ENCODE data around the gene HOXB8. TPM values are rescaled to one million over a fixed set of nuclear protein-coding genes. Genes with fewer than 3 reads are reported as not detected.

HOXB8 gene
- total RNA-seq: under 1 TPM; 0.32 to 0.39 TPM
- 1 to 10 TPM in 2 of 6 donors, under 1 TPM in 4; 0.34 to 1.6 (median 0.85) TPM for polyA plus RNA-seq (ENCODE audit: insufficient read length in 6 of 6)
- long read RNA-seq, donor 1, partial matches to known transcripts: 0 of 2 reads
- long read RNA-seq, donor 1, other reads (novel, unspliced or antisense): 0 of 2 reads
- long read RNA-seq, donor 2, partial matches to known transcripts: 0 of 1 reads
- long read RNA-seq, donor 2, other reads (novel, unspliced or antisense): 0 of 1 reads
- long read RNA-seq, donor 3, partial matches to known transcripts: 0 of 1 reads
- long read RNA-seq, donor 3, other reads (novel, unspliced or antisense): 0 of 1 reads
- long read RNA-seq, donor 4: 0 reads
- long read RNA-seq, donor 5: 0 reads
- long read RNA-seq, donor 6: 0 reads
- long read RNA-seq, donor 7: 0 reads
- long read RNA-seq, donor 8: 0 reads
- long read RNA-seq, donor 9: 0 reads
- long read RNA-seq, donor 10: 0 reads
- long read RNA-seq, donor 11: 0 reads
- long read RNA-seq, donor 12, partial matches to known transcripts: 0 of 1 reads
- long read RNA-seq, donor 12, other reads (novel, unspliced or antisense): 0 of 1 reads

DNA sequence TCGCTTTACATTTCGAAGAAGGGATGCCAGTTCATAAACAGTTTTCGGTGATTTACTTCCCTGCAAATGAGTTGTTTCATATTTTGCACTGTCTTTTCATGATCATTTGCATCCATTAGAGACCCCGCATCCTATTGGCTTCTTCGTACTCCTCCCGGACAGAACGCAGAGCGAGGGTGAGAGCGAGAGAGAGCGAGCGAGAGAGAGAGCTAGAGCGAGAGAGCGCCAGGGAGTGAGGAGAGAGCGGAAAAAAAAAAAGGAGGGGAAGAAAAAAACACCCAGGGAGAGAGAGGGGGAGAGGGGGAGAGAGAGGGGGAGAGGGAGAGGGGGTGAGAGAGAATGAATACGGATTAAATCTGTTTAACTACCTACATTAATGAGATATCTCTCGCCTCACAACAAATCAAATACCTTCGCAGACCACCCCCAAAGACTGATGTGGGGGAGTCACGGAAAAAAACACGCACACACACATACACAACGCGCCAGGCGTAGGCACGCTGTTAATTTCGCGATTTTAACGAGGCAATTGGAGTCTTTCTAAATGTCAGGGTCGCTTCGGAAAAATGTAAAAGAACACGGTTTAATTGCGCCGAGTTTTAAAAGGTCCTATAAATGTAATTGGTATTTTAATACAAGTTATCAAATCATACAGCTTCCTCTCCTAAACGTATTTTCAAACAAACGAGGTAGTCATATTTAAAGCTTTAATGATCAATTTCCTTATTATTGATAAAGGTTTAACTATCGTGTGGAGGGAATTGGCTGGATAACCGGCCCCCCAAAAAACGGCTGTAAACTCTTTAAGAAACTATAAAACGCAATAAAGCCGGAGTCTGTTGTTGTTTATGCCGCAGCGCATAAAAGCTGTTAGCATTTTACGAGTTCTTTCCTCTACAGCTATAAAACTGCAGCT is at the start of gene HOXB8:
TSS of gene HOXB8 (minus strand) at position 246 of the 916 bp plus-strand sequence. CDS start 588 bp downstream, outside the sequence.
- Histone ChIP-seq H3K36me3 (no peaks in the 10 kb centered on the region), H3K27ac (no peak within 1 kb of the TSS), H3K4me3 (no peak within 1 kb of the TSS), H3K4me1 (peaks cover 0 to 52% of the 10 kb centered on the region in 2 donors), H3K27me3 (peaks cover 88 to 100% of the 10 kb centered on the region in 2 donors), H3K9me3 (no peaks in the 10 kb centered on the region)
- intact Hi-C loops (cut with DNase I): no loop called here
- ATAC-seq (no peak), DNase-seq (no peak)
- TF ChIP-seq, protein P1, sequence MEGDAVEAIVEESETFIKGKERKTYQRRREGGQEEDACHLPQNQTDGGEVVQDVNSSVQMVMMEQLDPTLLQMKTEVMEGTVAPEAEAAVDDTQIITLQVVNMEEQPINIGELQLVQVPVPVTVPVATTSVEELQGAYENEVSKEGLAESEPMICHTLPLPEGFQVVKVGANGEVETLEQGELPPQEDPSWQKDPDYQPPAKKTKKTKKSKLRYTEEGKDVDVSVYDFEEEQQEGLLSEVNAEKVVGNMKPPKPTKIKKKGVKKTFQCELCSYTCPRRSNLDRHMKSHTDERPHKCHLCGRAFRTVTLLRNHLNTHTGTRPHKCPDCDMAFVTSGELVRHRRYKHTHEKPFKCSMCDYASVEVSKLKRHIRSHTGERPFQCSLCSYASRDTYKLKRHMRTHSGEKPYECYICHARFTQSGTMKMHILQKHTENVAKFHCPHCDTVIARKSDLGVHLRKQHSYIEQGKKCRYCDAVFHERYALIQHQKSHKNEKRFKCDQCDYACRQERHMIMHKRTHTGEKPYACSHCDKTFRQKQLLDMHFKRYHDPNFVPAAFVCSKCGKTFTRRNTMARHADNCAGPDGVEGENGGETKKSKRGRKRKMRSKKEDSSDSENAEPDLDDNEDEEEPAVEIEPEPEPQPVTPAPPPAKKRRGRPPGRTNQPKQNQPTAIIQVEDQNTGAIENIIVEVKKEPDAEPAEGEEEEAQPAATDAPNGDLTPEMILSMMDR (IDR thresholded peaks at IDR 0.05): no peak

DNA sequence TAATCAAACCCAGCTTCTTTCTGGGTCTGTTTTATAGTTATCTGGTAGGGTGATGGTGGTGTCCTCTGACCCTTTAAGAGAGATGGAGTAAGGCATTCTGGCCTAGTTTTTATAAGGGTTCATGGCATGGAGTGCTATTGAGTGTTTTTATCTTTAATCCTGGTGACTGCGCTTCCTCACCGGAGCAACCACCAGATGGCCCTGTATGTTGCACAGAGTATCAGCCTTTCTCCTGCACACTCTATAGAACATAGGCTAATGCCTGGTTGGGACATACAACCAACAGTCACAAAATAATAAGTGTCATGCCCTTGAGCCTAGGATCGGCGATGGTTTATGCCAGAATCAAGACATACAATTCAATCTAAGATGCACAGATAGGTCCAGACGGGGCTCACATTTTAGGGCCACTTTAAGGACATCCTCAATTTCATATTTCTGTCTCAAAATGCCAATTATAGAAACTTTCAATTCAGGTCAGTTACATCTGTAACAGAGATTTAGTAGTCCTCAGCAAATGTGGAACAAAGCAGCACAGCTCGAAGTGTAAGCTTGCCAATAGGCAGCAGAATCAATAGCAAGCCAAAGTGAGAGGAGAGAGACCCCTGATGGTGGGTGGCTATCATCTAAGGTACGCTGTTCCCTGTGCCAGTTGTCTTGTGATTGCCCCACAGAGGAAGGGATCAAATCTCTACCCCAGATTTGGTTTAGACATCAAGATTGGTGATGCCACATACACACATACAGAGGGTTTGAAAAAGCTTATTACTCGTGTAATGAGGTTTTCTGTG is 48.2 kb upstream of the HOXB8 start:
- Histone ChIP-seq H3K27ac (no peak overlapping the region), H3K4me1 (no peaks in the 10 kb centered on the region), H3K27me3 (peaks cover 0 to 88% of the 10 kb centered on the region in 2 donors), H3K36me3 (no peaks in the 10 kb centered on the region), H3K4me3 (no peak overlapping the region), H3K9me3 (no peaks in the 10 kb centered on the region)
- ATAC-seq (no peak), DNase-seq (no peak)
- intact Hi-C loops (cut with DNase I): no loop called here
- TF ChIP-seq, protein P1 (IDR thresholded peaks at IDR 0.05): no peak

DNA sequence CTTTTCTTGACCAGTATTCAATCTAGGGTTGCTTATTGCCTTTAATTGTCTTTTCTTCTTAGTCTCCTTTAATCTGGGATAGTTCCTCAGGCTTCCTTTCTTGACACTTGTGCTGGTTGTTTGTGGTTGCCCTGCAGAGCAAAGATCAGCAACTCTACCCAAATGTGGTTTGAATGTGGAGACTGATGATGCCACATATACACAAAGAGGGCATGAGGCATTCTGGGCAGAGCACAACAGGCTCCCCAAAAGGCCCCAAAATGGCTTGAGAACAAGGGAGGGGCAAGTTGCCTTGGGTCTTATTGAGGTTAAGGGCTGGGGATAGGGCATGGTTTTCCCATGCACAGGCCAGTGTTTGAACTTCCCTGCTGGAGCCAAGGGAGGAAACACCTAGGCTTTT is 40.8 kb upstream of the HOXB8 start:
- TF ChIP-seq, protein P1 (IDR thresholded peaks at IDR 0.05): no peak
- DNase-seq: no peak
- ATAC-seq: no peak
- H3K27ac ChIP-seq: no peak overlapping the region
- no peaks in the 10 kb centered on the region for H3K4me1 ChIP-seq
- H3K36me3 ChIP-seq: no peaks in the 10 kb centered on the region
- intact Hi-C loops (cut with DNase I): no loop called here
- no peaks in the 10 kb centered on the region for H3K9me3 ChIP-seq
- H3K27me3 ChIP-seq: peaks cover 0 to 63% of the 10 kb centered on the region in 2 donors
- H3K4me3 ChIP-seq: no peak overlapping the region

DNA sequence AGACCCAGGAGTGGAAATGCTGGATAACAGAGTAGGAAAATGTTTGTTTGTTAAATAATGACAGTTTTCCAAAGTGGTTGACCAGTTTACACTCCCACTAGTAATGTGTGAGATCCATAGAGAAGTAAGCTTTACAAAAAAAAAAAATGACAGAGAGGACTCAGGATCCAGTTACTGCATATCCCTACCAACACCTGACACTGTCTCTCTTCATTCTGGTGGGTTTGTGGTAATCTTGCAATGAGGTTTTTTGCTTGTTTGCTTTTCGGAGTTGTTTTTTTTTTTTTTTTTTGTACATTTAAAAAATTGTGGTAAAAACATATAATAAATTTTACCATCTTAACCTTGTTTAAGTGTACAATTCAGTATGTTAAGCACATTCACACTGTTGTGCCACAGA is 34.6 kb upstream of the HOXB8 start:
- Histone ChIP-seq H3K27ac (no peak overlapping the region), H3K4me1 (peaks cover 0 to 14% of the 10 kb centered on the region in 2 donors), H3K27me3 (peaks cover 49 to 93% of the 10 kb centered on the region in 2 donors), H3K36me3 (no peaks in the 10 kb centered on the region), H3K4me3 (no peak overlapping the region), H3K9me3 (no peaks in the 10 kb centered on the region)
- DNase-seq (no peak), ATAC-seq (no peak)
- intact Hi-C loops (cut with DNase I): no loop called here
- TF ChIP-seq, protein P1 (IDR thresholded peaks at IDR 0.05): no peak

Measured in left lung (tissue), 14 donors.